HepG2 (cell line): ENCODE data around the gene MYOM1. TPM values are rescaled to one million over a fixed set of nuclear protein-coding genes. Genes with fewer than 3 reads are reported as not detected.

Experiments
- FOXO4 ChIP-seq: sonication (generic); formaldehyde crosslinking; conservative IDR thresholded peaks from 2 replicates; pipeline ENCODE4 v1.8.1; 2023; ENCODE audit warnings: missing genetic modification reagents
- ISL2 ChIP-seq: sonication (generic); formaldehyde crosslinking; IDR thresholded peaks from 2 replicates; pipeline ENCODE4 v1.5.0; 2020; ENCODE audit warnings: missing genetic modification reagents
- KDM3A ChIP-seq: IDR thresholded peaks from 2 replicates; pipeline ENCODE4 v1.6.1; 2018; ENCODE audit warnings: low read depth, missing compliant biosample characterization
- KMT2B ChIP-seq: IDR thresholded peaks from 2 replicates; pipeline ENCODE4 v1.6.1; 2016; ENCODE audit warnings: missing genetic modification reagents, missing compliant biosample characterization
- MZF1 ChIP-seq: sonication (generic); formaldehyde crosslinking; IDR thresholded peaks from 2 replicates; pipeline ENCODE4 v1.8.1; 2023; ENCODE audit warnings: mild to moderate bottlenecking, missing genetic modification reagents, borderline replicate concordance
- RFX5 ChIP-seq: IDR thresholded peaks from 2 replicates; pipeline ENCODE4 v1.6.1; 2011; ENCODE audit warnings: low read depth, low read length, improper control_type of control experiment
- TFDP1 ChIP-seq: IDR thresholded peaks from 2 replicates; pipeline ENCODE4 v1.6.1; 2016; ENCODE audit warnings: missing compliant biosample characterization, missing genetic modification reagents, borderline replicate concordance
- WIZ ChIP-seq: sonication (generic); formaldehyde crosslinking; IDR thresholded peaks from 2 replicates; pipeline ENCODE4 v1.5.1; 2020; ENCODE audit warnings: mild to moderate bottlenecking, missing genetic modification reagents
- ZBTB26 ChIP-seq: IDR thresholded peaks from 2 replicates; pipeline ENCODE4 v1.6.1; 2016; ENCODE audit warnings: missing compliant biosample characterization, missing genetic modification reagents, borderline replicate concordance
- ZKSCAN8 ChIP-seq: IDR thresholded peaks from 2 replicates; pipeline ENCODE4 v1.6.1; 2016; ENCODE audit warnings: borderline replicate concordance, missing genetic modification reagents, missing compliant biosample characterization
- ZNF235 ChIP-seq: sonication (generic); formaldehyde crosslinking; IDR thresholded peaks from 2 replicates; pipeline ENCODE4 v1.8.1; 2023; ENCODE audit warnings: mild to moderate bottlenecking, missing genetic modification reagents, borderline replicate concordance
- ZNF24 ChIP-seq: fragments of 450-650 bp; IDR thresholded peaks from 2 replicates; pipeline ENCODE4 v1.6.1; 2017; ENCODE audit warnings: antibody characterized with exemption, mild to moderate bottlenecking
- ZNF441 ChIP-seq: sonication (generic); formaldehyde crosslinking; IDR thresholded peaks from 2 replicates; pipeline ENCODE4 v1.7.0; 2021; ENCODE audit warnings: missing genetic modification reagents, borderline replicate concordance
- ZNF460 ChIP-seq: sonication (generic); formaldehyde crosslinking; IDR thresholded peaks from 2 replicates; pipeline ENCODE4 v1.5.1; 2020; ENCODE audit warnings: missing genetic modification reagents, mild to moderate bottlenecking, borderline replicate concordance
- ZNF546 ChIP-seq: sonication (generic); formaldehyde crosslinking; conservative IDR thresholded peaks from 2 replicates; pipeline ENCODE4 v1.8.1; 2023; ENCODE audit warnings: mild to moderate bottlenecking, missing genetic modification reagents
- ZNF598 ChIP-seq: sonication (generic); formaldehyde crosslinking; IDR thresholded peaks from 2 replicates; pipeline ENCODE4 v1.5.1; 2020; ENCODE audit warnings: mild to moderate bottlenecking, missing genetic modification reagents, borderline replicate concordance
- ZNF75D ChIP-seq: sonication (generic); formaldehyde crosslinking; IDR thresholded peaks from 2 replicates; pipeline ENCODE4 v1.8.1; 2023; ENCODE audit warnings: missing genetic modification reagents, mild to moderate bottlenecking, borderline replicate concordance
- polyA plus RNA-seq, 8 experiments: library from polyadenylated mRNA; depleted of rRNA in 3 of 8; stranded (reverse) in 7 of 8; unstranded in 1 of 8; fragments of >200 nt; fragmentation: Illumina TruSeq in 4 of 8; extraction: Trizol in 4 of 8; gene quantifications; 2 replicates each; pipeline versions ENCODE4 v1.2.1 to v1.2.3, GENCODE V29; 2011 to 2016; ENCODE audit warnings: low read depth in 4 of 8, missing spikeins in 1 of 8, mixed read lengths in 1 of 8; ENCODE audit not compliant: insufficient read depth in 1 of 8
- total RNA-seq, 5 experiments: library from RNA; depleted of rRNA; stranded (reverse); fragments of >200 nt; fragmentation: Illumina TruSeq; extraction: Trizol; gene quantifications; 2 replicates each; pipeline ENCODE4 v1.2.3, GENCODE V29; 2016; ENCODE audit warnings: low read depth in 1 of 5
- TF ChIP-seq, protein P1 (sequence below): sonication (generic); formaldehyde crosslinking; IDR thresholded peaks from 2 replicates; pipeline ENCODE4 v1.5.0; 2020; ENCODE audit warnings: mild to moderate bottlenecking, missing genetic modification reagents
- TF ChIP-seq, protein P2 (sequence below): sonication (generic); formaldehyde crosslinking; IDR thresholded peaks from 2 replicates; pipeline ENCODE4 v1.4.0; 2020; ENCODE audit warnings: missing genetic modification reagents, mild to moderate bottlenecking, borderline replicate concordance
- TF ChIP-seq, protein P3 (sequence below): sonication (generic); formaldehyde crosslinking; IDR thresholded peaks from 2 replicates; pipeline ENCODE4 v1.5.0; 2020; ENCODE audit warnings: missing genetic modification reagents

Gene MYOM1
- total and polyA plus RNA-seq, 2 of the 13 experiments (the other 11 are each of a cell fraction or from before 2014, with no cell fraction given): 0.46 to 0.98 TPM

GRCh38 chr18:3058328-3059191, 161.2 kb downstream of the MYOM1 start (continued):
- TF ChIP-seq ZNF460 (CRISPR knock-in tag) (peak; percentile 98), ZNF441 (peak; percentile 75; the same call in 1 of the 2 replicates), ZNF598 (CRISPR knock-in tag) (no peak), FOXO4 (no peak), KDM3A (CRISPR knock-in tag) (peak; percentile 39; the same call in 1 of the 2 replicates), ZNF24 (peak; percentile 27; the same call in 1 of the 2 replicates), KMT2B (CRISPR knock-in tag) (0 out of 2 replicates have a peak, but pooled peaks have one; percentile 49), ZNF235 (CRISPR knock-in tag) (no peak), ZNF546 (CRISPR knock-in tag) (no peak), ZBTB26 (CRISPR knock-in tag) (no peak), TFDP1 (CRISPR knock-in tag) (peak; percentile 77), MZF1 (CRISPR knock-in tag) (no peak), ZNF75D (no peak), ZKSCAN8 (CRISPR knock-in tag) (peak; percentile 88), RFX5 (no peak), WIZ (CRISPR knock-in tag) (no peak), ISL2 (CRISPR knock-in tag) (peak; percentile 44; the same call in 1 of the 2 replicates)
- TF ChIP-seq, protein P1, sequence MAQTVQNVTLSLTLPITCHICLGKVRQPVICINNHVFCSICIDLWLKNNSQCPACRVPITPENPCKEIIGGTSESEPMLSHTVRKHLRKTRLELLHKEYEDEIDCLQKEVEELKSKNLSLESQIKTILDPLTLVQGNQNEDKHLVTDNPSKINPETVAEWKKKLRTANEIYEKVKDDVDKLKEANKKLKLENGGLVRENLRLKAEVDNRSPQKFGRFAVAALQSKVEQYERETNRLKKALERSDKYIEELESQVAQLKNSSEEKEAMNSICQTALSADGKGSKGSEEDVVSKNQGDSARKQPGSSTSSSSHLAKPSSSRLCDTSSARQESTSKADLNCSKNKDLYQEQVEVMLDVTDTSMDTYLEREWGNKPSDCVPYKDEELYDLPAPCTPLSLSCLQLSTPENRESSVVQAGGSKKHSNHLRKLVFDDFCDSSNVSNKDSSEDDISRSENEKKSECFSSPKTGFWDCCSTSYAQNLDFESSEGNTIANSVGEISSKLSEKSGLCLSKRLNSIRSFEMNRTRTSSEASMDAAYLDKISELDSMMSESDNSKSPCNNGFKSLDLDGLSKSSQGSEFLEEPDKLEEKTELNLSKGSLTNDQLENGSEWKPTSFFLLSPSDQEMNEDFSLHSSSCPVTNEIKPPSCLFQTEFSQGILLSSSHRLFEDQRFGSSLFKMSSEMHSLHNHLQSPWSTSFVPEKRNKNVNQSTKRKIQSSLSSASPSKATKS (CRISPR knock-in tag): 0 out of 2 replicates have a peak, but pooled peaks have one; percentile 59
- TF ChIP-seq, protein P2, sequence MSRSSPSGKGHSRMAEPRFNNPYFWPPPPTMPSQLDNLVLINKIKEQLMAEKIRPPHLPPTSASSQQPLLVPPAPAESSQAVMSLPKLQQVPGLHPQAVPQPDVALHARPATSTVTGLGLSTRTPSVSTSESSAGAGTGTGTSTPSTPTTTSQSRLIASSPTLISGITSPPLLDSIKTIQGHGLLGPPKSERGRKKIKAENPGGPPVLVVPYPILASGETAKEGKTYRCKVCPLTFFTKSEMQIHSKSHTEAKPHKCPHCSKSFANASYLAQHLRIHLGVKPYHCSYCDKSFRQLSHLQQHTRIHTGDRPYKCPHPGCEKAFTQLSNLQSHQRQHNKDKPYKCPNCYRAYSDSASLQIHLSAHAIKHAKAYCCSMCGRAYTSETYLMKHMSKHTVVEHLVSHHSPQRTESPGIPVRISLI (CRISPR knock-in tag): peak; percentile 11; the same call in 1 of the 2 replicates
- TF ChIP-seq, protein P3, sequence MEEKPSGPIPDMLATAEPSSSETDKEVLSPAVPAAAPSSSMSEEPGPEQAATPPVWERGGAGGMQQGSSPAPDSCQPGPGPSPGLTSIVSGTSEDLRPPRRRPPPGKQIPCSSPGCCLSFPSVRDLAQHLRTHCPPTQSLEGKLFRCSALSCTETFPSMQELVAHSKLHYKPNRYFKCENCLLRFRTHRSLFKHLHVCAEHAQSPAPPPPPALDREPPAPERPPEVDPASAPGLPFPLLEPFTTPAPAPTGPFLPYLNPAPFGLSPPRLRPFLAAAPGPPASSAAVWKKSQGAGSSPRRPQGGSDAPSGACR (CRISPR knock-in tag): 0 out of 2 replicates have a peak, but pooled peaks have one; percentile 61
